ENCODE data around the gene SYNE4.
A peak's percentile ranks its signal among the peaks of the same experiment; 100 is the strongest.

The SYNE4 gene

GRCh38 chr19:35993923-35994598 is 14.6 kb downstream of the SYNE4 start:
- peak overlapping the region; percentile 61 for H3K4me3 ChIP-seq (ENCODE audit: severe bottlenecking)
- TF ChIP-seq CTCF (IDR thresholded peaks at IDR 0.05; ENCODE audit: poor library complexity, severe bottlenecking): no peak

GRCh38 chr19:35992907-35993765 is 15.5 kb downstream of the SYNE4 start:
- no peak for DNase-seq (ENCODE audit: low spot score)

More at GRCh38 chr19:35993923-35994598, 14.6 kb downstream of the SYNE4 start:
- H3K4me1 ChIP-seq (ENCODE audit: insufficient read depth, poor library complexity, severe bottlenecking): peaks cover 3% of the 10 kb centered on the region
- peaks cover 18% of the 10 kb centered on the region for H3K36me3 ChIP-seq (ENCODE audit: low read depth)
- H3K27ac ChIP-seq (ENCODE audit: poor library complexity, severe bottlenecking): no peak overlapping the region
- ATAC-seq (ENCODE audit: low read depth) (no peak), DNase-seq (ENCODE audit: low spot score) (no peak)
- H3K27me3 ChIP-seq (ENCODE audit: insufficient read depth, poor library complexity, severe bottlenecking): no peaks in the 10 kb centered on the region
- no peaks in the 10 kb centered on the region for H3K9me3 ChIP-seq (ENCODE audit: severe bottlenecking)

GRCh38 chr19:35991731-35992450 is 16.7 kb downstream of the SYNE4 start:
- Histone ChIP-seq H3K36me3 (ENCODE audit: low read depth) (0 out of 2 replicates have a peak, but pooled peaks cover 6% of the 10 kb centered on the region), H3K9me3 (ENCODE audit: severe bottlenecking) (no peaks in the 10 kb centered on the region), H3K27ac (ENCODE audit: poor library complexity, severe bottlenecking) (no peak overlapping the region), H3K4me3 (ENCODE audit: severe bottlenecking) (no peak overlapping the region), H3K27me3 (ENCODE audit: insufficient read depth, poor library complexity, severe bottlenecking) (peaks cover 4% of the 10 kb centered on the region), H3K4me1 (ENCODE audit: insufficient read depth, poor library complexity, severe bottlenecking) (peaks cover 3% of the 10 kb centered on the region)
- TF ChIP-seq CTCF (IDR thresholded peaks at IDR 0.05; ENCODE audit: poor library complexity, severe bottlenecking): no peak
- DNase-seq (ENCODE audit: low spot score): no peak
- ATAC-seq (ENCODE audit: low read depth): no peak

More at GRCh38 chr19:35992907-35993765, 15.5 kb downstream of the SYNE4 start:
- Histone ChIP-seq H3K36me3 (ENCODE audit: low read depth) (peaks cover 11% of the 10 kb centered on the region), H3K4me3 (ENCODE audit: severe bottlenecking) (no peak overlapping the region), H3K27ac (ENCODE audit: poor library complexity, severe bottlenecking) (no peak overlapping the region), H3K4me1 (ENCODE audit: insufficient read depth, poor library complexity, severe bottlenecking) (peaks cover 3% of the 10 kb centered on the region), H3K9me3 (ENCODE audit: severe bottlenecking) (no peaks in the 10 kb centered on the region), H3K27me3 (ENCODE audit: insufficient read depth, poor library complexity, severe bottlenecking) (no peaks in the 10 kb centered on the region)
- no peak for ATAC-seq (ENCODE audit: low read depth)
- TF ChIP-seq CTCF (IDR thresholded peaks at IDR 0.05; ENCODE audit: poor library complexity, severe bottlenecking): no peak

- H3K9me3 ChIP-seq (ENCODE audit: severe bottlenecking): no peaks in the 10 kb centered on the region
- H3K36me3 ChIP-seq (ENCODE audit: low read depth): no peaks in the 10 kb centered on the region
- no peak overlapping the region for H3K4me3 ChIP-seq (ENCODE audit: severe bottlenecking)
- ATAC-seq (ENCODE audit: low read depth) (no peak), DNase-seq (ENCODE audit: low spot score) (no peak)
- peaks cover 11% of the 10 kb centered on the region for H3K27me3 ChIP-seq (ENCODE audit: insufficient read depth, poor library complexity, severe bottlenecking)
- H3K27ac ChIP-seq (ENCODE audit: poor library complexity, severe bottlenecking): no peak overlapping the region
- peaks cover 3% of the 10 kb centered on the region for H3K4me1 ChIP-seq (ENCODE audit: insufficient read depth, poor library complexity, severe bottlenecking)
- TF ChIP-seq CTCF (IDR thresholded peaks at IDR 0.05; ENCODE audit: poor library complexity, severe bottlenecking): no peak
These were observed 17.6 kb downstream of the SYNE4 start for GRCh38 chr19:35990771-35991730.
